HL-60 (cell line): ENCODE results near the gene CHST3.

Source experiments
- DNase-seq, 2 experiments: peaks; one replicate each; pipeline ENCODE4 v3.0.0-alpha.2; 2010 to 2020; ENCODE audit warnings: low read depth in 1 of 2, low spot score in 1 of 2
- H3K27ac ChIP-seq: fragments of 250-450 bp; sonication (Bioruptor Pico); replicated peaks from 2 replicates; pipeline ENCODE4 v1.5.1; 2020; ENCODE audit warnings: mild to moderate bottlenecking, moderate library complexity
- H3K27me3 ChIP-seq: fragments of 250-450 bp; sonication (Bioruptor Pico); 2 replicates; pipeline ENCODE4 v1.5.1; 2021; ENCODE audit warnings: mild to moderate bottlenecking, moderate library complexity; ENCODE audit not compliant: insufficient read depth, poor library complexity, severe bottlenecking
- H3K4me3 ChIP-seq: replicated peaks from 2 replicates; pipeline ENCODE4 v1.5.1; 2011; ENCODE audit warnings: mild to moderate bottlenecking, control low read depth, low read length; ENCODE audit not compliant: insufficient read depth
- CTCF ChIP-seq: IDR thresholded peaks from one replicate; pipeline ENCODE4 v1.5.1; 2011; ENCODE audit warnings: low read length, control low read depth, inconsistent platforms; ENCODE audit not compliant: insufficient read depth
- GABPA ChIP-seq: IDR thresholded peaks from 2 replicates; pipeline ENCODE4 v1.6.1; 2012; ENCODE audit warnings: low read depth
- POLR2AphosphoS5 ChIP-seq: IDR thresholded peaks from 2 replicates; pipeline ENCODE4 v1.6.1; 2012; ENCODE audit warnings: low read depth
- SPI1 ChIP-seq: IDR thresholded peaks from 2 replicates; pipeline ENCODE4 v1.6.1; 2012; ENCODE audit warnings: low read depth, mild to moderate bottlenecking, borderline replicate concordance
- TF ChIP-seq, protein P1 (sequence below): IDR thresholded peaks from 2 replicates; pipeline ENCODE4 v1.6.1; 2012; ENCODE audit warnings: low read depth; ENCODE audit not compliant: insufficient replicate concordance

CHST3 gene

GRCh38 chr10:71970331-71970730 lies 6.1 kb downstream of the CHST3 start:
- TF ChIP-seq GABPA, result no peak
- no peak for TF ChIP-seq POLR2AphosphoS5
- TF ChIP-seq, protein P1, sequence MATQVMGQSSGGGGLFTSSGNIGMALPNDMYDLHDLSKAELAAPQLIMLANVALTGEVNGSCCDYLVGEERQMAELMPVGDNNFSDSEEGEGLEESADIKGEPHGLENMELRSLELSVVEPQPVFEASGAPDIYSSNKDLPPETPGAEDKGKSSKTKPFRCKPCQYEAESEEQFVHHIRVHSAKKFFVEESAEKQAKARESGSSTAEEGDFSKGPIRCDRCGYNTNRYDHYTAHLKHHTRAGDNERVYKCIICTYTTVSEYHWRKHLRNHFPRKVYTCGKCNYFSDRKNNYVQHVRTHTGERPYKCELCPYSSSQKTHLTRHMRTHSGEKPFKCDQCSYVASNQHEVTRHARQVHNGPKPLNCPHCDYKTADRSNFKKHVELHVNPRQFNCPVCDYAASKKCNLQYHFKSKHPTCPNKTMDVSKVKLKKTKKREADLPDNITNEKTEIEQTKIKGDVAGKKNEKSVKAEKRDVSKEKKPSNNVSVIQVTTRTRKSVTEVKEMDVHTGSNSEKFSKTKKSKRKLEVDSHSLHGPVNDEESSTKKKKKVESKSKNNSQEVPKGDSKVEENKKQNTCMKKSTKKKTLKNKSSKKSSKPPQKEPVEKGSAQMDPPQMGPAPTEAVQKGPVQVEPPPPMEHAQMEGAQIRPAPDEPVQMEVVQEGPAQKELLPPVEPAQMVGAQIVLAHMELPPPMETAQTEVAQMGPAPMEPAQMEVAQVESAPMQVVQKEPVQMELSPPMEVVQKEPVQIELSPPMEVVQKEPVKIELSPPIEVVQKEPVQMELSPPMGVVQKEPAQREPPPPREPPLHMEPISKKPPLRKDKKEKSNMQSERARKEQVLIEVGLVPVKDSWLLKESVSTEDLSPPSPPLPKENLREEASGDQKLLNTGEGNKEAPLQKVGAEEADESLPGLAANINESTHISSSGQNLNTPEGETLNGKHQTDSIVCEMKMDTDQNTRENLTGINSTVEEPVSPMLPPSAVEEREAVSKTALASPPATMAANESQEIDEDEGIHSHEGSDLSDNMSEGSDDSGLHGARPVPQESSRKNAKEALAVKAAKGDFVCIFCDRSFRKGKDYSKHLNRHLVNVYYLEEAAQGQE, result no peak
- TF ChIP-seq CTCF, result no peak
- no peak for TF ChIP-seq SPI1
- Histone ChIP-seq H3K4me3 (no peak overlapping the region), H3K27me3 (peaks cover 18% of the 10 kb centered on the region), H3K27ac (no peak overlapping the region)
- DNase-seq, result no peak

GRCh38 chr10:71970869-71971268 lies 6.7 kb downstream of the CHST3 start:
- no peak overlapping the region for H3K27ac ChIP-seq
- H3K27me3 ChIP-seq, result peaks cover 13% of the 10 kb centered on the region
- no peak for TF ChIP-seq POLR2AphosphoS5
- DNase-seq, result no peak
- no peak overlapping the region for H3K4me3 ChIP-seq

- TF ChIP-seq POLR2AphosphoS5, result no peak
- TF ChIP-seq SPI1, result no peak
- no peak for TF ChIP-seq GABPA
- TF ChIP-seq CTCF, result no peak
- TF ChIP-seq, protein P1, result no peak
- Histone ChIP-seq H3K27ac (no peak overlapping the region), H3K4me3 (no peak overlapping the region), H3K27me3 (peaks cover 13% of the 10 kb centered on the region)
- DNase-seq, result no peak
These were observed 7.1 kb downstream of the CHST3 start for GRCh38 chr10:71971311-71971731.

DNA sequence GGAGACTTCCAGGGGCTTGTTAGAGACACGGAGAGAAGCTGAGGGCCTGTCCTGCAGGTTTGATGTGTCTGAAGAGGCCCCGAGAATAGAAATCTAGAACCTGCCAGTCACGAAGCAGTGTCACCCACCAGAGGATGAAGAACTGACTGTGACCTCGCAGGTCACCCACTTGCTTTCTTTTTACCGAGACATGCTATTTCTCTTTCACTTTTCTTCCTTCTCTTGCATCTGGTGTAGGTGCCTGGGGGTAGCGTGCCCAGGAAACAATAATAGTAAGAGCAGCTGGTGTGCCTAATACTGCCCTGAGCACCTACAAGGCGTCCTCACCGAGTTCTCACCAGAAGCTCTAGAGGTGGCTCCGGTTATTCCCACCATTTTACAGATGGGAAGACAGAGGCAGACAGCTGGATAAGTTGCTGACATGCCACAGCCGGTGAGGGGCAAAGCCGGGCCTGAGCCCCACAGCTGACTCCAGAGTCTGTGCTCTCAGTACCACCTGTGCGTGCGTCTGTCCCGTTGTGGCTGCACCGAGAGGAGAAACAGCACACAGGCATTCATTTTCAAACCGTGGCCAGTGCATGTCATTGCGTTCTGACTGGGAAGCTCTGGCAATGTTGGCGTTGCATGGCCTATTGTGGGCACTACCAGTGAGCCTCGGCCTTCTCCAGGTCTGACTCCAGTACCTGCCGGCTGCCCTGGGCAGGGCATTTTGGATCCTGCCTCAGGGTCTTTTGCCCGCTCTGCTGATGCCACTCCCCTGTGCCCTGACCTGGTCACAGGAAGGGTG lies 7.8 kb downstream of the CHST3 start:
- no peak for TF ChIP-seq SPI1
- no peak for TF ChIP-seq CTCF
- no peak for TF ChIP-seq POLR2AphosphoS5
- TF ChIP-seq GABPA, result no peak
- TF ChIP-seq, protein P1, result no peak
- DNase-seq, result no peak
- Histone ChIP-seq H3K4me3 (no peak overlapping the region), H3K27ac (no peak overlapping the region), H3K27me3 (peaks cover 13% of the 10 kb centered on the region)
